H4 (cell line): ENCODE results near the gene CASP10. TPM values are rescaled to one million over a fixed set of nuclear protein-coding genes. Genes with fewer than 3 reads are reported as not detected.

Source experiments
- DNase-seq: peaks from one replicate; pipeline ENCODE4 v3.0.0-alpha.2; 2015; ENCODE audit warnings: low spot score
- total RNA-seq: library from RNA; depleted of rRNA; stranded (reverse); fragments of >200 nt; shearing (Covaris generic); gene quantifications from 2 replicates; pipeline ENCODE4 v1.2.3, GENCODE V29; 2014

The CASP10 gene
- total RNA-seq, 1 experiment from 2014 or later = 1.0 TPM

- DNase-seq = no peak
Measured at GRCh38 chr2:201196003-201196402, 13.1 kb downstream of the CASP10 start.

GRCh38 chr2:201196803-201197202, 13.9 kb downstream of the CASP10 start:
- no peak for DNase-seq

DNA sequence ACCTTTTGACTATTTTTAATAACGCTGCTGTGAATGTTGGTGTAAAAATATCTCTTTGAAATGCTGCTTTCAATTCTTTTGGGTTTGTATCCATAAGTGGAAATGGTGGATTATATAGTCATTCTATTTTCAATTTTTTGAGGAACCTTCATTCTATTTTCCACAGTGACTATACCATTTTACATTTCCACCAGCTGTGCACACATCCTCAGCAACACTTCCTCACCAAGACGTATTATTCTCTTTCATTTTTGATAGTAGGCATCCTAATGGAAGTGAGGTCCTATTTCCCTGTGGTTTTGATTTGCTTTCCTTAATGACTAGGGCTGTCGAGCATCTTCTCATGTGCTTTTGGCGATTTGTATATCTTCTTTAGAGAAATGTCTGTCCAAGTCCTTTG, 14.8 kb downstream of the CASP10 start:
- no peak for DNase-seq

DNA sequence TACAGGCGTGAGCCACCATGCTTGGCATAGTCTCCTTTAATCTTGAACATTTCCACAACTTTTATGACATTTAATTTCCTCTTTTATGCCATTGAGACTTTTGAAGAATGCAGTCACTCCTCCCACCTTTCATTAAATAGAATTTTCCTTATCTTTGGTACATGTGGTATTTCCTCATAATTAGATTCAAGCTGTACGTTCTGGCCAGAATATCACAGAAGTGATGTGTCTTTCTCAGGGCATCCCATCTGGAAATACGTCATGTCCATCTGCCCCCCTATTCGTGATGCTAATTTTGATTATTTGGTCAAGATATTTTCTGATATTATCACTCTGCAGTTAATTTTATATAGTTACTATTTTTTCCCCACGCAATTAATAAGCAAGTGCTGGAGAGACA, 16.9 kb downstream of the CASP10 start:
- no peak for DNase-seq

- DNase-seq = no peak
Measured at GRCh38 chr2:201200345-201200744, 17.4 kb downstream of the CASP10 start.

DNA sequence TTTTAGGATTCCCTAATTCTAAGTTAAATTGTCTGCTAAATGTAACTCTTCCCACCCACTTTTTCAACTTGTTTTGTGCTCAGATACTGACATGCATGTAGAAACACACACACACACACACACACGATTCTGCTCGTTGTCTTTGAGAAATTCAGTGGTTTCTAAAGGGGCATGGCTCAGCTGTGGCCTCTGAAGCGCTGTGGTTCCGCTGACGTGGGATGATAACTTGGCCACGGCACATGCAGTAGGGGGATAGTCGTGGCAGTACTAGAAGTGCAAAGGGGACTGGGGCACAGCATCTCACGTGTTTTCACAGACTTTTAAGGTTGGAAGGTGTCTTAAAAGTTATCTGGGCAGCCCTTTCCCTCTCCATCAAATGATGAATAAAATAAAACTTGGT, 18.4 kb downstream of the CASP10 start:
- no peak for DNase-seq

DNA sequence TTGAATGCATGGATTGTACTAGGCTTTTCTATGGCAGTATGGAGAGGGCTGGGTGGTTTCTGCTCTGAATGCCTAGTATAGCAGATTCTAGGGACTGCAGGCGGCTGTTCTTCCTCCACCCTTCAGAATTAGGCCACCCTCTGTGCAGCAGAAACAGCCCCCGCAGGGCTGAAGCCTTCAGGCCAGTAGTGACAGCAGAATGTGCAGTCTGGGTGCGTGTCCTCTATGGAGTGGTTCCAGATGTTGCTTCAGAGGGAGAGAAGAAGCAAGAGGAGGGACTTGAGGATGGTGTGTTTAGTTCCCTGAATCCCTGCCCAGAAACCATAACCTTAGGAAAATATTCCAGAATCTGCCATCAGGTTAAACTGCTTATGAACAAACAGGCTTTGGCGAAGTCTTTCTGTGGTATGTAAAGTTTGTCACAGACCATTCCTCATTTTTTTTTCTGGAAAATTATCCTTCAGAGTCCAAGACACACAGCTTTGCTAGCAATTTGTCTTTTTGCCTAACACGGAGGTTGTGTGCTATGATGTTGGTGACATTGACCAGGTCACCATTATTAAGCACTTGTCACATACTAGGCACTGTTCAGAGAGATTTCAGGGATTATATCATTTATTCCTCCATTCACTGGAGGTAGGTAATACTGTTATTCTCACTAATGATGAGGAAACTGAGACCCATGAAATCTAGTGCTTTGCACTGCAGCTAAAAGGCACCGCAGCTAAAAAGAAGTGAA, 21.1 kb downstream of the CASP10 start:
- no peak for DNase-seq

DNA sequence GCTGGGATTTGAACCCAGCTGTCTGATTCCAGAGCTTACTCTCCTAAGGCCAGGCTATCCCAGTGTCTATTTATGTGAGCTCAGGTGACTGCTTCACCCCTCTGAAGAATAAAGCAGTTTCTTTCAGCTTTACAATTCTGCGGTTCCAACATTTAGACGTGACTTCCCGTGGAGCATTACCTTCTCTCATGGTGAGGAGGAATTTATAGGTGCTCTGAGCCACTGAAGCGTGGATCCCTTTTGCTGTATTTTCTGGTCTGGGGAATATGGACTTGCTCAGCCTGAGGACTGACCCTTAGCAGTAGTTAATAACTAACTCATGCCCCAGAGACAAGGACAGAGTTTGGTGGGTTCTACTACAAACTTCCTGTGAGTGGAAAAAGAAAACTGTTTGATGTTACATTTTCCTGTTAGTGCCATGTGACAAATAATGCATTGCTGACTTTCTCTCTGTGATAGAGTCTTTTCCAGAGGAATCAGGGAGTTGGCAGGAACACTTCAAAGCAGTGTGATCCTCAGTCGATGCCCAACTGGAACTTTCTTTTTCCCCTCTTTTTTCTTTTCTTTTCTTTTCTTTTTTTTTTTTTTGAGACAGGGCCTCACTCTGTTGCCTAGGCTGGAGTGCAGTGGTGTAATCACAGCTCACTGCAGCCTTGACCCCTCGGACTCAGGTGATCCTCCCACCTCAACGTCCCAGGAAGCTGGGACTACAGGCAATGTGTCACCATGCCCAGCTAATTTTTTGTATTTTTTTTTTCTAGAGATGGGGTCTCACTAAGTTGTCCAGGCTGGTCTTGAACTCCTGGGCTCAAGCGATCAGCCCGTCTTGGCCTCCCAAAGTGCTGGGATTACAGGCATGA, 21.9 kb downstream of the CASP10 start:
- DNase-seq = no peak

DNA sequence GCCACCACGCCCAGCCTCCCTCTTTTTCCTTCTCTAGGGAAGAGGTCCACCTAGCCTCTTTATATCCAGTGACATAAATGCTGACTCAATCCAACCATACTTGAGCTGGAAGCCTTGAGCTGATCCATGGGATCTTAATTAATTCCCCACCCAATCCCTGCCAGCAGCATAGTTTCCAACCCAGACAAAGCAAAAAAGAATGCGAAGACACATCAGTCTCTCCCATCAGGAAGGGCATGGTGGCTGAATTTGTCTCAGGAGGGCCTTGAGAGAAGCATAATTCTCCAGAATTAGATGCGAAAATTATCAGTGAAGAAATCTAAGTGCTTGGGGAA, 22.5 kb downstream of the CASP10 start:
- DNase-seq = no peak

DNA sequence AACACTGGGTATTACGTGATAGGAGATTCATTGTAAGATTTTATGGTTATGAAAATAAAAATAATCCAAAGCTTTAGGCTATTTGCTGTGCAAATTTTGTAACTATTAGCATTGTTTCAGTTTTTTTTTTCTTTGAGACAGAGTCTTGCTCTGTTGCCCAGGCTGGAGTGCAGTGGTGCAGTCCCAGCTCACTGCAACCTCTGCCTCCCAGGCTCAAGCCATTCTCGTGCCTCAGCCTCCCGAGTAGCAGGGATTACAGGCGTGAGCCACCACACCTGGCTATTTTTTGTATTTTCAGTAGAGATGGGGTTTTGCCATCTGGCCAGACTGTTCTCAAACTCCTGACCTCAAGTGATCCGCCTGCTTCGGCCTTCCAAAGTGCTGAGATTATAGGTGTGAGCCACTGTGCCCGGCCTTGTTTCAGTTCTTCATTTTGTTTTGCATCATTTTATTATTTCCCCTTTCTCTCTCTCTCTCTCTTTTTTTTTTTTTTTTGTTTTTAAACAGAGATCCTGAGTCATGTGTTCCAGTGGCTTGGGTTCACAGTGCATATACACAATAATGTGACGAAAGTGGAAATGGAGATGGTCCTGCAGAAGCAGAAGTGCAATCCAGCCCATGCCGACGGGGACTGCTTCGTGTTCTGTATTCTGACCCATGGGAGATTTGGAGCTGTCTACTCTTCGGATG, 25.8 kb downstream of the CASP10 start:
- no peak for DNase-seq

GRCh38 chr2:201215963-201216362, 33.0 kb downstream of the CASP10 start:
- no peak for DNase-seq

GRCh38 chr2:201216918-201217317, 34.0 kb downstream of the CASP10 start:
- DNase-seq = no peak

DNA sequence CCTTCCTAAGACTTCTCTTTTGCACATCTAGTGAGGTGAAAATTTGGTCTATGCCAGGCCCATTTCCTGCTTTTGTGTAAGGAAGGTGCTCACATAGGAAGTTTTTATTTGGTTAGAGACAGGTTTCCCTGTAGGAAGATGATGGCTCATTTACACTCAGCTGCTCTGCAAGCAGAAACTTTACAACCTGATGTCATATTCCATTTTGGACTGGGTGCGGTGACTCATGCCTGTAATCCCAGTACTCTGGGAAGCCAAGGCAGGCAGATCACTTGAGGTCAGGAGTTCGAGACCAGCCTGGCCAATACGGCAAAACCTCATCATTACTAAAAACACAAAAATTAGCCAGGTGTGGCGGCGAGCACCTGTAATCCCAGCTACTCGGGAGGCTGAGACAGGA, 35.8 kb downstream of the CASP10 start:
- no peak for DNase-seq

- DNase-seq = no peak
Measured at GRCh38 chr2:201219328-201220096, 36.6 kb downstream of the CASP10 start.

DNA sequence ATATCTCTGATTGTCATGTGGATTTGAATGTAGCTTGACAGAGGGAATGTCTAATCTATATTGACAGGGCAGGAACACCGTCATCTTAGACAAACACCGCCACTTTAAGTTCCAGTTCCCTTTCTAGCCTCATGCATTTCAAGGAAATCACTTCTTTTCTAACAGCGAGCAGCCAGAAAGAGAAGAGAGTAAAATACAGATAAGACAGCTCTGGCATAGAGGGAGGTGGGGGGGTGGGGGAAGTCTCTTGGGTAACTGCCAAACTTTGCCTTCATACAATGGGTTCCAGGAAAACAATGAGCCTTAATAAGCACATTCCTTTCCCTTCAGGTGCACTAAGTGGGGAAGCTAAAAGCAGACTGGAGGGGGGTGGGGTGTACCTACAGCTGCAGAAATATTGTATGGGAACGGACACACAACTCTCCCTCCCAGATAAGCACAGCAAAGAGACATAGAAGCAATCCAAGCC, 37.2 kb downstream of the CASP10 start:
- no peak for DNase-seq

DNA sequence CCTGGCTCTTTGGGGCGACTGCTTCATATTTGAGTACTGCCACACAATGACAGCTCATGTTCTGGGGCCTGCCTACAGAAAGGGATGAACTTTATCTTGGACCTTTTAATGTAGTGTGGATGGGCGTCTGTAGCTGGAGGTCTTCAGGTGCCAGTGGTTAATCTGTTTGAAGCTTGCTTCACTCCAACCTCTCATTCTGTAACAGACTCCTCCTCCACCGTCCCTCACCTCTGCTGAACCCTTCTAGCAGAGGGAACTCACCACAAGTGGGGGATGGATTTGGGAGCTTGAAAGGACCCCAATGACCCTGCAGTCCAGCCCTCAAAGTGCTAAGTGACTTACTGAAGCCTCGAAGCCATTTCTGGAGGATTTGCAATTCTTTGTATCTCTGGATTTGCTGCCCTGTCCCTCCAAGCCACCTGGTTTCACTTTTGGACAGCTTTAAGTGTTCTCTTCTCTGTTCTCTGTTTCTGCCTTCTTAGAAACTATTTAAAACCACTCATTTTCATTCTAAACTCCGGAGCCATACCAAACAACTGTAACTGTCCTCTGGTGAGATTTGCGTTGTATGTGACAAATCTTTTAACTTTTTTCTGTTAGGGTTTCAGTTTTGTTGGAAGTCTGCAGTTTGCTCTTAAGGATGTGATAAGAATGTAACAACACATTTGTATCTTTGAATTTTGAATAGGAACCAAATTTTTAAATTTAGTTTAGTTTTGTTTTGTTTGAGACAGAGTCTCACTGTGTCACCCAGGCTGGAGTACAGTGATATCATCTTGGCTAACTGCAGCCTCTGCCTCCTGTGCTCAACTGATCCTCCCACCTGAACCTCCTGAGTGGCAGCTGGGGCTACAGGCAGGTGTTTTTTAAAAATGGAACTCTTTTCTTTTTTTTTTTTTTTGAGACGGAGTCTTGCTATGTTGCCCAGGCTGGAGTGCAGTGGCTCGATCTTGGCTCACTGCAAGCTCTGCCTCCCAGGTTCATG, 40.4 kb downstream of the CASP10 start:
- DNase-seq = no peak

- no peak for DNase-seq
Measured at GRCh38 chr2:201228271-201228911, 45.5 kb downstream of the CASP10 start.

DNA sequence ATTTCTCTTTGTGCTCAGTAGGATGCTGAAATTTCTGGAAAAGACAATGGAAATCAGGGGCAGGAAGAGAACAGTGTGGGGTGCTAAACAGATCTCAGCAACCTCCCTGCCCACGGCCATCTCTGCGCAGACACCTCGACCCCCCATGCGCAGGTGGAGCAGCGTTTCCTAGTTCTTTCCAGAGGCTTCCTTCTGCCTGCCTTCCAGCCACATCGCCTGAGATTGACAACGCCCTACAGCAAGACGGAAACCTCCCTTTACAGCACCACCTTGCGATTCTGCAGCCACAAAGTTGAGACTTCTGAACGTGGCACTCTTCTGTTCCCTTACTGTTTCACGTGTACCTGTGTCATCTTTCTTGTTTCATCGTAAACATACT, 46.0 kb downstream of the CASP10 start:
- no peak for DNase-seq

DNA sequence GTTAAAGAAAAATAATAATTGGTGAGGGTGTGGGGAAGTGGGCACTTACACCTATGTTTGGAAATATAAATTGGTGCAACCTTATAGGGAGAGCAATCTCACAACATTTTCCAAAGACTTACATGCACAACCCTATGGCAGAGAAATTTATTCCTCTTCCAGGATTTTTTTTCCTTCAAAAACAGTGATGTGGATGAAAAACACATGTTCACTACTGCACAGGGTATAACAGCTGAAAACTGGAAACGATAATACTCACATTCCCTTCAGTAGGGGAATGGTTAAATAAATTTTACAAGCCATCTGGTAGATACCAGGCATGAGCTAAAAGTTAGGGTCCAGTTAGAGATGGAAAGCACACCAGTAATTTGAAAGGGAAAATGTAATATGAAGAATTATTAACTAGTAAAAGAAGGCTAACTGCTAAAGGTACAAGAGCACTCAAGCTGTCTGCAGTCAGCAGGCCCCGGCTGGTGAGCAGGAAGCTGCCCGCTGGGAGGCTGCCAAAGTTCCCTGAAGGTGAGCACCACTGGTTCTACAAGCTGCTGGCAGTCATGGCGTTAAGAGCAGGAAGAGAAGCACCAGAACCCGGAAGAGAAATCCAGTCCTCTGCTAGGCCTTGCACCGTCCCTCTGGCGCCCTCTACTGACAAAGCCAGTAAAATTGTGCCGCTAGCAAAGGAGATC, 49.0 kb downstream of the CASP10 start:
- peak; percentile 95 for DNase-seq

GRCh38 chr2:201232467-201232815, 49.5 kb downstream of the CASP10 start:
- no peak for DNase-seq
